ENCODE measurements around the gene ORAI1.
"Not testable (repeated sequence)": the region's sequence is repeated elsewhere in the genome, so short reads cannot be mapped to it uniquely, and the experiment has no call there.

ORAI1 gene

GRCh38 chr12:121626087-121626852 is at the start of gene ORAI1:
TSS of gene ORAI1 (plus strand) at chr12:121626530.
- DNase-seq (ENCODE audit: low read depth): peak; percentile 86

DNA sequence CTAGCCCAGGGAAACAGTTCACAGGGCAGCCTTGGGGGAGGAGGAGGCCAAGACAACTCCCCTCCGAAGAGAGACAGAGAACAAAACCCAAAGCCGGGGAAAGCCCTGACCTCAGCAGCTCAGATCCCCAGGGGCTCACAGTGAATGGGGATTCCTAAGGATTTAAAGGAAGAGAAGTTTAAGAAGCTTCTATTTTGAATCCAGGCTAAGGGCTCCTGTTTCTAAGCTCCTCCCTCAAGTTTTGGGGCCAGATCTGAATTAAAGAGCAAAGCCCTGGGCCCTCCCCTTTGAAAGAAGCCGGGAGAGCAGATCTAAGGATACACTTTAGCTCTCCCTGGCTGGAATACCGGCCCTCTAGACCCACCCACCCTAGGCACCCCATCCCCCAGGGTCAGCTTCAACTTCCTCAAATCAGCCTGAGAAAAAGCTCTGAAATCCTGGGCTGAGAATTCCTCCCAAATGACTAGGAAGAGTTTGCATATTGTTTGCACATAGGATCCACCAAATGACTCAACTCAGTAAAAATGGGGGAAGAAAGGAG is 49.4 kb upstream of the ORAI1 start:
- peak; percentile 79 for DNase-seq (ENCODE audit: low read depth)

- no peak for DNase-seq (ENCODE audit: low read depth)
Observed at GRCh38 chr12:121577443-121578180, 48.7 kb upstream of the ORAI1 start.

DNA sequence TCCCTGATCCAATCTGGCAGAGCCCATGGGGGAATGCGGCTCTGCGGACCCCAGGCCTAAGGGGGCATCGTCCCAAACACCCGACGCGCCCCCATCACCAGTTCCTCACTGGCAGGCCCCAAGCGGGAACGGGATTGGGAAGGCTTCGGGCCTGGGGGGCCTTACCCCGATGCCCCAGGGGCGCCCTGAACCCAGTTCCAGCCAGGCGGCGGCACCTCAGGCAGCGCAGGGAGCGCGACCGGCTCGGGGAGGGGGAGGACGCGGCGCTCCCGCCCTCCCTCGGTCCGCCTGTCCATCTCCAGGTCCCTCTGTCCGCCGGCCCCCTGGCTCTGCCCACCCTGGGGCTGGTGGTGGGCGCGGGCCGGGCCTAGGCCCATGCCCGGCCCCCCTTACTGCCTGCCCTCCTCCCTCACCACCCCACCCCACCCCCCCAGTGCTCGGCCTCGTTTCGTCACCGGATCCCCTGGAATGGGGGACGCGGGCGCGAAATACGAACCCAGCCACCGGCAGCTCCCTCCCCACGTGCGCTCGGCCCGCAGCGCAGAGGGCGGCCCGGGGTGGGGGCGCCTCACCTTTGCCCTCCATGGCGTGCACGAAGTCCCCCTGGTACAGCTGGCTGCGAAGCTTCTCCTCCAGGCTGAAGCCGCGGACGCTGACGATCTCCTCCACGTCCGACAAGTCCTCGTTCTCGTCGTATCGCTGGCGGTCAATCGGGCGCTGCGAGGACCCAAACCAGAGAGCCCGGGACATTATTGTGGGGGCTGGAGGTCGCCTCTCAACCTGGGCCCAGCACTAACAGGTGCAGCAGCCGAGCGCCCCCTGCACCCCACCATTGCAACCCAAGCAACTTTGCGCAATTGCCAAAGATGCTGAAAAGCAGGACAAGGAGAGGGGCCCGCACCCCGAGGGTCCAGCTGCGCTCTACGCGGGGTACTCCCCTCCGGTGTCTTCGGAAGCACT is 47.8 kb upstream of the ORAI1 start:
- DNase-seq (ENCODE audit: low read depth): peak; percentile 7

DNA sequence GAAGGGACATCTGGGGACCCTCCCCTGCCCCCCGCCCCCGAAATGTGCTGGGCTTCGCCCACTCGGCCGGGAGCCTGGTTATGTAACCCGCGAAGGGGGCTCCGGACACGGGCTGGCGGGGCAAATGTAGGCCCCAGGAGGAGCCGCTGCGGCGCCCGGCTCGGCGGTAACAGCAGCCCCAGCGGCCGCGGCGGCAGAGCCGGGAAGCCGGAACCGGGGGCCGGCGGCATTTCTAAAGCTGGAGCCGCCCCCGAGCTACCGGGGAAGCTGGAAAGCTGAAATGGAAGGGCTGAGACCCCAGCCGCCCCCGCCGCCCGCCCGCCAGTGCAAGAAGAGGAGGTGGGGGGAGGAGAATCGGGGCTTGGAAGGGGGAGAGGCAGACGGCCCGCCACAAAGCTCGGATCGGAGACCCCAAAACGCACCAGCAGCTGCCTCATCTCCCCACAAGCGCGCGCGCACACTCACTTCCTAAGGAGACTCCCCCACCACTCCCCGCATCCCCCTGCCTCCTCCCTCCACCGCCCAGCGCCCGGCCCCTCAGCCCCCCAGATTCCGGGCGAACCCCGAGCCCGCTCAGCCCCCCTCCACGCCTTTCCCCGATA is 47.0 kb upstream of the ORAI1 start:
- DNase-seq (ENCODE audit: low read depth): no peak

DNA sequence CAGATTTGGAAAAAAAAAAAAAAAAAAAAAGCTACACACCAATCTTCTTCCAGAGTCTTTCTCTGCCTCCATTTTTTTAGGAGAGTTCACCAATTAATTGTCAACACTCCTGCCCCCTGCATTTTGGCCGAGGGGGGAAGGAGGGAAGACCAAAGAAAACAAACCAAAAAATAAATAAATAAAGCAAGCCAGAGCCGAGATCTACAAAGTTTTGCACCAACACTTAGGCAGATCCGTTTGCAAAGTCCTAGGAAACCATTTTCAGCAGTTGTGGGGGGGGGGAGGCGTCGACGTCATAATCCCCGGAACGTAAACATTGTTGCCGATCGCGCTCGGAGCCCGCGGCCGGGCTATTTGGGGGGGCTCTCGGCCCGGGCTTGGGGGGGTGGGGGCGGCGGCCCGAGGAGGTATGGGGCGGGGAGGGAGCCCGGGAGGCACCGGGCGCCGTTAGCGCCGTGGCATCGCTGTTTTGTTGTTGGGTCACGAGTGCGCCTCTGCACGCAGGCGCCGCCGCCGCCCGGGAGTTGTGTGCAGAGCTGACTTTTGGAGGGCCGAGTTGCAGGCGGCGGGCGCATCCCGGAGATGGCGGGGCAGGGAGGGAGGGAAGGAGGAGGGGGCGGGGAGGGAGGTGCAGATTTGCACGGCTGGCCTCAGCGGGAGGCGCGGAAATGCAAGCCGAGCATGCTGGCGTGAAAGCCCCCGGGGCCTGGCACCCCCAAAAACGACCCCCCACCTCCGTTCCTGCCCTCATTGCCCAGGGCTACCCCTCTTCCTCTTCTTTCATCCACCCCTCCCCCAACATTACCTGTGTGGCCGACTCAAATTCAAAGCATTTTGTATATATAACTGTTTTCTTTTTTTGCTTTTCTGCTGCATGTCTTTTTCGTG is 46.1 kb upstream of the ORAI1 start:
- peak; percentile 50 for DNase-seq (ENCODE audit: low read depth)

DNA sequence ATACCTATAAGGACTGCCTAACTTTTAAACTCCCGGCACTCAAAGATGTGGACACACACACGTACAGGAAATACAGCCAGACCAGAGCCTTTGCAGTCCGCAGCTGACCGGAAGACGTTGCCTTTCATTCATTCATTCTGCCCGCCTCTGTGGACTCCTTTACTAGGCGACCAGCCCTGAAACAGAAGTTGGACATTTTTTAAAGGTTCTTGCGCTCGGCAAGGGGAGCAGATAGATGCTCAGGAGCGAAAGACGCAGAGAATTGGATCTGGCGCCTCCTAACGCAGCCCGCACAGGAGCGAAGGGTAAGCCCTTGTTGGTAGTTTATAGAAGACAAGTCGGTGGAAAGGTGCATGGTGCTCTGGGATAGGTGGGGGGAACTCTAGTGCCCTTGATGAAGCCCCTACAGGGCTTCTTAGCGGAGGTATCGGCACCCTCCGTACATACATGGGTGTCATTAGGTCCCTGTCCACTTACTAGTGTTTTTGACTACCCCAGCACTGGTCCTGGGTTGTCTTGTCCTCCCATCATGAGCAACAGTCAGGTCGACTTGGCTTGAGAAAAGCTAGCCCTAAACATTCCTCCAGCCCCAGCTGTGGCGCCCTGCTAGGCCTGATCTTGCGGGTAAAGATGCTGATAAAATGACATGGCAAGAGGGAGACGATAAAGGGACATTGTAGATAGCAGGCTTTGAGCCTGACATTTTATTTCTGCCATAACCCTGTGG is 45.2 kb upstream of the ORAI1 start, which contains the start of gene KDM2B:
TSS of gene KDM2B (minus strand) at position 65 of the 727 bp plus-strand sequence. CDS start 112 bp downstream, outside the sequence.
- DNase-seq (ENCODE audit: low read depth): peak; percentile 64

DNA sequence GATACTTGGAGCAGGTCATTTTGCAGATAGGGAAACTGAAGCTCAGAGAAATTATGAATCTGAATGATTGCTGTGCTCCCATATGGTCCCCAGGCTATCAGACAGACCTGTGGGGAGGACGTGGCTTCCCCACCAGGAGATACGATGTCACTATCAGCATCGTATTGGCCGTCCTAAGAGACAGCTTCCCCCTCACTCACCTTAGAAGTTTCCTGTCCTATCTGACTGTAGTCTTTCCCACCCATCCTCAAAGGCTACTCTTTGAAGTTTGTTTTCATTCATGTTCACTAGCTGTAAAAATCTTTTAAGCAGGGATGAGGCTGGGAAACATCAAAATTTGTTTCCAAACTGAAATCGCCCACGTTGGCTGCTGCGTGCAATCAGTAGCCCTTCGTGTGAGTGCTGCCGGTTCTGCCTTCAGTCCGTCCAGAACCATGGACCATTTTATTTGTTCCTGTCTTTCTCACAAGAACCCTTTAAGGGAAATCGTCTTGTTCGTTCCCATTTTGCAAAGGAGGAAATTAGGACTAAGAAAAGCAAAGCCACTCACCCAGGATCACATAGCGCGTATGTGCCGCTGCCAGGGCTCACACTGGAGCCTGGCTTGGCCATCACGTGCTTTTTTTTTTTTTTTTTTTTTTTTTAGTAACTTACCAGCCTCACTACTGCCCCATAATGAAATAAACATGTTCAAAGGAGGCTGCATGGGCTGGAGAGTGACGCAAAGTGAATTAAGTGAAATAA is 44.5 kb upstream of the ORAI1 start:
- DNase-seq (ENCODE audit: low read depth): peak; percentile 9

- peak; percentile 29 for DNase-seq (ENCODE audit: low read depth)
Observed at GRCh38 chr12:121582583-121583333, 43.6 kb upstream of the ORAI1 start.

DNA sequence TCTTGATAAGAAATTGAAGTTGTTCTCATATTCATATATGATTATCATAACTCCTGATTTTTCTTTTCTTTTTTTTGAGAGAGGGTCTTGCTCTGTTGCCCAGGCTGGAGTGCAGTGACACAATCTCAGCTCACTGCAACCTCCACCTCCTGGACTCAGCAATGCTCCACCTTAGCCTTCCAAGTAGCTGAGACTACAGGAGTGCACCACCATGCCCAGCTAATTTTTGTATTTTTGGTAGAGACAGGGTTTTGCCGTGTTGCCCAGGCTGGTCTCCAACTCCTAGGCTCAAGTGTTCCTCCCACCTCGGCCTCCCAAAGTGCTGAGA is 43.0 kb upstream of the ORAI1 start:
- not testable (repeated sequence) for DNase-seq (ENCODE audit: low read depth)

- DNase-seq (ENCODE audit: low read depth): not testable (repeated sequence)
Observed at GRCh38 chr12:121584885-121585284, 41.4 kb upstream of the ORAI1 start.

DNA sequence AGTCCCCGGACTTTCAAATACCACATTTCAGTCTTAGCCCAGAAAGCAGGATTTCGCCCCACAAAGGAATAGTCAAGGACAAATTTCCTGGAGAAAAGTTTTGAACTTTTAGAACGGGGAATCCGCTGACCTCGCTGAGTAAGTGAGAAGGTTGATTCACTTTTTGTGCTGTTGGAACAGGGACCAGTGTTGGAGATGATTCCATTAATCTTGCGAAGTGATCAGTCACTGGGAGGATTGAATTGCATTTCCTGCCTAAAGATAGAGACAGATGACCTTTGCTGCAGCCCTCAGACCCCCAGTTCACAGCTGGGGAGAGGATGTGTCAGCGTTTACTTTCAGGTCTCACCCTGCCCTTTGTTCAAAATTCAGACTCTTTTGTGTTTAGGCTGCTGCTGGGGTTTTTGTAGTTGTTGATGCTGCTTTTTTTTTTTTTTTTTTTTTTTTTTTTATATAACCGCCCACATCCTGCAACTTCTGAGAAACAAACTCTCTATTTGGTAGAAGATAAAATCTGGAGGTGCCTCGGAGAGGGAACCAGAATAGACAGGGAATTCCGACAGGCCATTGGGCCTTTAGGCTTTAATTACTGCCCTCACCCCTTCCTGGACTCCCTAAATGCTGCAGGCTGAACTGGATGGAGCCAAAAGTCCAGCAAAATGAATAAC is 35.7 kb upstream of the ORAI1 start:
- peak; percentile 47 for DNase-seq (ENCODE audit: low read depth)

GRCh38 chr12:121592320-121592719 is 34.0 kb upstream of the ORAI1 start:
- DNase-seq (ENCODE audit: low read depth): no peak

GRCh38 chr12:121595520-121595919 is 30.8 kb upstream of the ORAI1 start:
- no peak for DNase-seq (ENCODE audit: low read depth)

- no peak for DNase-seq (ENCODE audit: low read depth)
Observed at GRCh38 chr12:121596526-121596925, 29.8 kb upstream of the ORAI1 start.

DNA sequence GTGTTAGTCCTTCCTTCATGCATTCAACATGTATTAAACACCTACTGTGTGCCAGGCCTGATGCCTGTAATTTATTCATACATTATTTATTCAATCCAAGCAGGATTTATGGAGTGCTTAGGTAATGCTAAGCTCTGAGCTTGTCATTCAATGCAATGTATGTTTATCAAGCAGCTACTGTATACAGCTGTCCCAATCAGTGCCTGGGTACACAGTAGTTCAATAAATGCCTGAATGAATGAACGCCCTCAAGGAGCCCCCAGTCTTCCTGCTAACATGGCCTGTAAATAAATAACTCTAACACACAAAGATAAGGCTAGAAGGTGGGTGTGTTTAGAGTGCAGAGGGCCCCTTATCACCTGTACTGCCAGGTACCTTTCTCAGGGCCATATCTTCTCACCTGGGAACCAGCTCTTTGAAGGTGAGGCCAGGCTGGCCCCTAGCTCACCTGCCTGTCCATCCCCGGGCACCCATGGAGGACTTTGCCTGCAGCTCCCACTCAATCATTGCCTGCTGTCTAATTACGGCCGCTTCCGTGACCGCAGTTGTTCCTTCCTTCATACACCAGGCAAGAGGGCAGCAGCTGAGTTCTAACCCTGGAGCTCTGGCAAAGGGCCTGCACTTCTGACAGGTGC is 25.5 kb upstream of the ORAI1 start:
- no peak for DNase-seq (ENCODE audit: low read depth)

GRCh38 chr12:121602766-121603165 is 23.6 kb upstream of the ORAI1 start:
- DNase-seq (ENCODE audit: low read depth): no peak

Measured in amniotic epithelial cell (primary cell).